Esophagus (tissue), 2 donors: ENCODE results near the gene UHRF1. TPM values are rescaled to one million over a fixed set of nuclear protein-coding genes. Genes with fewer than 3 reads are reported as not detected.

Experiments
- H3K27ac ChIP-seq, 2 donors: one replicate each; pipeline ENCODE4 v1.5.1; 2013; ENCODE audit warnings: low read depth in 2 of 2, mild to moderate bottlenecking in 2 of 2, inconsistent platforms in 1 of 2, low read length in 1 of 2, moderate library complexity in 1 of 2
- H3K27me3 ChIP-seq, 2 donors: one replicate each; pipeline ENCODE4 v1.6.1; 2013; ENCODE audit warnings: low read length in 2 of 2, control low read depth in 1 of 2, mild to moderate bottlenecking in 1 of 2; ENCODE audit not compliant: insufficient read depth in 2 of 2, control insufficient read depth in 1 of 2
- H3K36me3 ChIP-seq, 2 donors: one replicate each; pipeline ENCODE4 v1.6.1; 2013; ENCODE audit warnings: low read length in 1 of 2; ENCODE audit not compliant: control insufficient read depth in 2 of 2, insufficient read depth in 2 of 2
- H3K4me1 ChIP-seq, 2 donors: one replicate each; pipeline ENCODE4 v1.6.1; 2013; ENCODE audit warnings: low read length in 1 of 2; ENCODE audit not compliant: control insufficient read depth in 2 of 2, insufficient read depth in 2 of 2
- H3K4me3 ChIP-seq, 2 donors: one replicate each; pipeline ENCODE4 v1.5.1; 2013; ENCODE audit warnings: low read length in 2 of 2, mild to moderate bottlenecking in 2 of 2, low read depth in 1 of 2, moderate library complexity in 1 of 2
- H3K9me3 ChIP-seq, 2 donors: one replicate each; pipeline ENCODE4 v1.6.1; 2013; ENCODE audit warnings: mild to moderate bottlenecking in 2 of 2, low read depth in 1 of 2, low read length in 1 of 2, moderate library complexity in 1 of 2; ENCODE audit not compliant: control insufficient read depth in 2 of 2, insufficient read depth in 1 of 2
- WGBS, 2 donors: extraction: QIAGEN DNeasy Blood & Tissue Kit; methylation state at CpG; one replicate each; pipeline ENCODE4 v1.1.7; 2013; 5-methylcytosine and 5-hydroxymethylcytosine counted together
- polyA plus RNA-seq, 2 donors: library from polyadenylated mRNA; stranded (reverse); fragments of 200-250 nt; gene quantifications; one replicate each; pipeline ENCODE4 v1.2.3, GENCODE V29; 2013
- donor health status: healthy with polysubstance abuse.
- donor health status: Bipolar disorder and iron deficiency.

Gene UHRF1
- polyA plus RNA-seq, 2 donors = 7.8 to 10.0 TPM

GRCh38 chr19:4910594-4911281 lies 1.4 kb downstream of the UHRF1 start:
- no peaks in the 10 kb centered on the region for H3K36me3 ChIP-seq
- H3K4me3 ChIP-seq = peak overlapping the region; percentile 71 to 78
- no peaks in the 10 kb centered on the region for H3K27me3 ChIP-seq
- 22 to 23% methylated on average over 23 of the region's 23 CpGs for WGBS, 2 donors
- peaks cover 5 to 27% of the 10 kb centered on the region in 2 donors for H3K4me1 ChIP-seq
- no peaks in the 10 kb centered on the region for H3K9me3 ChIP-seq
- peak overlapping the region; percentile 81 to 87 for H3K27ac ChIP-seq

GRCh38 chr19:4911314-4911713 lies 2.0 kb downstream of the UHRF1 start:
- Histone ChIP-seq H3K27me3 (no peaks in the 10 kb centered on the region), H3K36me3 (no peaks in the 10 kb centered on the region), H3K9me3 (no peaks in the 10 kb centered on the region), H3K4me3 (peak overlapping the region; percentile 10 to 78), H3K27ac (peak overlapping the region; percentile 81 to 87), H3K4me1 (peaks cover 5 to 27% of the 10 kb centered on the region in 2 donors)
- WGBS, 2 donors = 36 to 39% methylated on average over 15 of the region's 15 CpGs

- WGBS, 2 donors = 19% methylated on average over 29 of the region's 29 CpGs
- H3K27me3 ChIP-seq = no peaks in the 10 kb centered on the region
- H3K27ac ChIP-seq = peak overlapping the region; percentile 81 to 87
- no peaks in the 10 kb centered on the region for H3K36me3 ChIP-seq
- H3K9me3 ChIP-seq = no peaks in the 10 kb centered on the region
- peak overlapping the region; percentile 10 to 78 for H3K4me3 ChIP-seq
- peaks cover 5 to 27% of the 10 kb centered on the region in 2 donors for H3K4me1 ChIP-seq
These were observed 2.7 kb downstream of the UHRF1 start for GRCh38 chr19:4911786-4912672.

GRCh38 chr19:4913996-4914735 lies 4.9 kb downstream of the UHRF1 start:
- Histone ChIP-seq H3K9me3 (no peaks in the 10 kb centered on the region), H3K4me1 (peaks cover 3 to 24% of the 10 kb centered on the region in 2 donors), H3K36me3 (no peaks in the 10 kb centered on the region), H3K27me3 (no peaks in the 10 kb centered on the region), H3K4me3 (peak overlapping the region; percentile 4 to 23), H3K27ac (peak overlapping the region; percentile 81 to 94)
- 71% methylated on average over 24 of the region's 24 CpGs for WGBS, 2 donors

GRCh38 chr19:4914736-4915501 lies 5.6 kb downstream of the UHRF1 start:
- Histone ChIP-seq H3K36me3 (no peaks in the 10 kb centered on the region), H3K27ac (peak overlapping the region; percentile 81 to 94), H3K4me1 (peaks cover 0 to 21% of the 10 kb centered on the region in 2 donors), H3K9me3 (no peaks in the 10 kb centered on the region), H3K4me3 (peak overlapping the region; percentile 8 to 23), H3K27me3 (no peaks in the 10 kb centered on the region)
- WGBS, 2 donors = 45 to 50% methylated on average over 23 of the region's 23 CpGs

GRCh38 chr19:4916292-4917082 lies 7.2 kb downstream of the UHRF1 start:
- Histone ChIP-seq H3K36me3 (no peaks in the 10 kb centered on the region), H3K9me3 (no peaks in the 10 kb centered on the region), H3K27ac (peak overlapping the region; percentile 38 to 52), H3K27me3 (no peaks in the 10 kb centered on the region), H3K4me3 (peak overlapping the region in 1 of 2 donors; percentile 38), H3K4me1 (peaks cover 0 to 12% of the 10 kb centered on the region in 2 donors)
- 73 to 74% methylated on average over 32 to 41 of the region's 41 CpGs for WGBS, 2 donors

- Histone ChIP-seq H3K4me3 (no peak overlapping the region), H3K36me3 (peaks cover 0 to 5% of the 10 kb centered on the region in 2 donors), H3K9me3 (no peaks in the 10 kb centered on the region), H3K27ac (no peak overlapping the region), H3K4me1 (no peaks in the 10 kb centered on the region), H3K27me3 (no peaks in the 10 kb centered on the region)
- 90 to 93% methylated on average over 22 of the region's 22 CpGs for WGBS, 2 donors
These were observed 13.4 kb downstream of the UHRF1 start for GRCh38 chr19:4922530-4923275.

GRCh38 chr19:4923276-4923747 lies 14.0 kb downstream of the UHRF1 start:
- Histone ChIP-seq H3K4me1 (no peaks in the 10 kb centered on the region), H3K27ac (no peak overlapping the region), H3K27me3 (no peaks in the 10 kb centered on the region), H3K36me3 (peaks cover 0 to 5% of the 10 kb centered on the region in 2 donors), H3K4me3 (no peak overlapping the region), H3K9me3 (no peaks in the 10 kb centered on the region)
- 93 to 94% methylated on average over 21 of the region's 21 CpGs for WGBS, 2 donors
